ENCODE results near the gene PTGIR.

PTGIR gene

DNA sequence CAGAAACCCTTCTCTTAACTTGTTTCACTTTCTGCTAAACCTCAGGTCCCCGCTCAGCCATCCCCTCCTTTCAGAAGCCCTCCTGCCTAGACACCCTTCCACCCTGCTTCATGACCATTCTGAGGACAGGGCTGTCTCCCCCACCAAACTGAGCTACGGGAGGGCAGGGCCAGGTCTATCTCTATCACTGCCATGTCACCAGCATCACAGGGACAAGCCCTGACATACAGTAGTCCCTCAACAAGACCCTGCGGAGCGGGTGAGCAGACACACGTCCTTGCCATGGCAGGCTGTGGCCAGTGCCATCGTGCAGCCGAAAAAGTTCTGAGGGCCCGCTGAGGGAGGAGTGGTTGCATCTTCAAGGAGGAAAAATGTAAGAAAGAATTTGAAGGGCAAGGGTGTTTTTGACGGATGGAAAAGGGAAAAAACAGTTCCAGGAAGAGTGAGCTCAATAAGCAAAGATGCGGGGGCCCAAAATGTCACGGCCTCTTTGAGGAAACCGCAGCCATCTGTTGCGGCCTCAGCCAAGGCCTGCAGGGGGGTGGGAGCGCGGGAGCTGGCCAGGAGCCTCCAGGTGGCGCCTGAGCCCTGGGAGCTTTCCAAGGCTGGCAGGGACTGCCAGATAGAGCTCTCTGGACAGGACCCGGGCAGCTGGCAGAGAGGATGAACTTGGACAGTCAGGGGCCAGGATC lies 8.1 kb downstream of the PTGIR start:
- DNase-seq (ENCODE audit: low read depth in 2 of 2, low spot score in 1 of 2) = no peak

DNA sequence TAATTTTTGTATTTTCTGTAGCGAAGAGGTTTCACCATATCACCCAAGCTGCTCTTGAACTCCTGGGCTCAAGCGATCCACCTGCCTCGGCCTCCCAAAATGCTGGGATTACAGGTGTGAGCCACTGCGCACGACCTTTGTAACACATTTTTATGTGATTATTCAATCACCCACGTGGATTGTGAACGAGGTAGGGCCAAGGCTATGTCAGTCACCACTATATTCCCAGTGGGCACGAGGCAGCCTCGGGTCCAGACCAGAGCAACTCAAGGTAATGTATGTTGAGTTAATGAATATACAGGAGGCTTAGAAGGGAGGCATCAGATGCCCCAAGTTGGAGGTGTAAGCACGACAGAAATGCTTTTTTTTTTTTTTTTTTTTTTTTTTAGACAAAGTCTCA lies 8.9 kb downstream of the PTGIR start:
- DNase-seq (ENCODE audit: low read depth in 2 of 2, low spot score in 1 of 2) = no peak

- peak; percentile 59 to 65 for DNase-seq (ENCODE audit: low read depth in 2 of 2, low spot score in 1 of 2)
These were observed 10.7 kb downstream of the PTGIR start for GRCh38 chr19:46614114-46614722.

- DNase-seq (ENCODE audit: low read depth in 2 of 2, low spot score in 1 of 2) = no peak
These were observed 11.4 kb downstream of the PTGIR start for GRCh38 chr19:46613525-46613924.

GRCh38 chr19:46611776-46612175 lies 13.1 kb downstream of the PTGIR start:
- DNase-seq (ENCODE audit: low read depth in 2 of 2, low spot score in 1 of 2) = no peak

DNA sequence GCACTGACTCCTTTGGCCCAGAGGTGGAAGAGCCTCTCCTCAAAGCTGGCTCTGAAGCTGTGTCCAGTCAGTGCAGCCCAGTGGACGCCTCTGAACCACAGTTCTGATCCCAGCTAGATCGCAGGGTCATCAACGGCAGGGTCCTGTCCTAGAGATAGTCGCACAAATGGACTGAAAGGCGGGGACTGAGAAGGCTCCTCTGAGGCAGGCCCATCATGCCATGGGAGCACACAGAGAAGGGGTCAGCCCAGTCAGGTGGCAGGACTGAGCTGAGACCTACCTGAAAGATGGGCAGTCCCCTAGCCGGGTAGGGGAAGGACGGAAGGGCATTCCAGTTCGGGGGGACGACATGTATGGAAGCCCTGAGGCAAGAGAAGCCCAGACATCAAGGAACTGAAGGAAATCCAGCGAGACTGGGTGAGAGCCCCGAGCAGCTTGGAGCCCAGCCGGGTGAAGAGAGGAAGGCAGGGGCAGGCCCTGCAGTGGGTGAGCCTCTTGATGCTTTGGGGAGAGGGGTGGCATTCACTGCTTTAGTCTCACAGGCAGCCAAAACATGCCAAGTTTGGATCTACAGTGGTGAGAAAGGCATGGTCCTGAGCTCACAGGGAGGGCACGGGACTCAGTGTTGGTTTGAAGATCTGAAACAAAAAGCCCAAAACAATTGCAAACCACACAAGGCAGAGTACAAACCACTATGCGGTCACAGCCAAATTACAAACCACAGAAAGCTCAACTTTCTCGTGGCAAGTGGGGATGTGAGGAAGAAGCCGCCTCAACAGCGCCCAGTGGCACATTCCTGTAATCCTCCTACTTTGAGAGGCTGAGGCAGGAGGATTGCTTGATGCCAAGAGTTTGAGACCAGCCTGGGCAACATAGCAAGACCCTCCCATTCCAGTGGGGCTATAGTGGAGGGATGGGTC lies 13.8 kb downstream of the PTGIR start:
- DNase-seq (ENCODE audit: low read depth in 2 of 2, low spot score in 1 of 2) = no peak

DNA sequence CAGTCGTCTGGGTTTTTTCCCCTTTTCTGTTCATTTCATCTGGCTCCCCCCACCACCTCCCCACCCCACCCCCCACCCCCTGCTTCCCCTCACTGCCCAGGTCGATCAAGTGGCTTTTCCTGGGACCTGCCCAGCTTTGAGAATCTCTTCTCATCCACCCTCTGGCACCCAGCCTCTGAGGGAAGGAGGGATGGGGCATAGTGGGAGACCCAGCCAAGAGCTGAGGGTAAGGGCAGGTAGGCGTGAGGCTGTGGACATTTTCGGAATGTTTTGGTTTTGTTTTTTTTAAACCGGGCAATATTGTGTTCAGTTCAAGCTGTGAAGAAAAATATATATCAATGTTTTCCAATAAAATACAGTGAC lies 14.5 kb downstream of the PTGIR start:
- DNase-seq (ENCODE audit: low read depth in 2 of 2, low spot score in 1 of 2) = no peak

DNA sequence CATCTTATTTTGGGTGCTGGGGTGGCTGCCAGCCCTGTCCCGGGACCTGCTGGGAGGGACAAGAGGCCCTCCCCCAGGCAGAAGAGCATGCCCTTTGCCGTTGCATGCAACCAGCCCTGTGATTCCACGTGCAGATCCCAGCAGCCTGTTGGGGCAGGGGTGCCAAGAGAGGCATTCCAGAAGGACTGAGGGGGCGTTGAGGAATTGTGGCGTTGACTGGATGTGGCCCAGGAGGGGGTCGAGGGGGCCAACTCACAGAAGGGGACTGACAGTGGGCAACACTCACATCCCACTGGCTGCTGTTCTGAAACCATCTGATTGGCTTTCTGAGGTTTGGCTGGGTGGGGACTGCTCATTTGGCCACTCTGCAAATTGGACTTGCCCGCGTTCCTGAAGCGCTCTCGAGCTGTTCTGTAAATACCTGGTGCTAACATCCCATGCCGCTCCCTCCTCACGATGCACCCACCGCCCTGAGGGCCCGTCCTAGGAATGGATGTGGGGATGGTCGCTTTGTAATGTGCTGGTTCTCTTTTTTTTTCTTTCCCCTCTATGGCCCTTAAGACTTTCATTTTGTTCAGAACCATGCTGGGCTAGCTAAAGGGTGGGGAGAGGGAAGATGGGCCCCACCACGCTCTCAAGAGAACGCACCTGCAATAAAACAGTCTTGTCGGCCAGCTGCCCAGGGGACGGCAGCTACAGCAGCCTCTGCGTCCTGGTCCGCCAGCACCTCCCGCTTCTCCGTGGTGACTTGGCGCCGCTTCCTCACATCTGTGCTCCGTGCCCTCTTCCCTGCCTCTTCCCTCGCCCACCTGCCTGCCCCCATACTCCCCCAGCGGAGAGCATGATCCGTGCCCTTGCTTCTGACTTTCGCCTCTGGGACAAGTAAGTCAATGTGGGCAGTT lies 15.1 kb downstream of the PTGIR start:
- no peak for DNase-seq (ENCODE audit: low read depth in 2 of 2, low spot score in 1 of 2)

DNA sequence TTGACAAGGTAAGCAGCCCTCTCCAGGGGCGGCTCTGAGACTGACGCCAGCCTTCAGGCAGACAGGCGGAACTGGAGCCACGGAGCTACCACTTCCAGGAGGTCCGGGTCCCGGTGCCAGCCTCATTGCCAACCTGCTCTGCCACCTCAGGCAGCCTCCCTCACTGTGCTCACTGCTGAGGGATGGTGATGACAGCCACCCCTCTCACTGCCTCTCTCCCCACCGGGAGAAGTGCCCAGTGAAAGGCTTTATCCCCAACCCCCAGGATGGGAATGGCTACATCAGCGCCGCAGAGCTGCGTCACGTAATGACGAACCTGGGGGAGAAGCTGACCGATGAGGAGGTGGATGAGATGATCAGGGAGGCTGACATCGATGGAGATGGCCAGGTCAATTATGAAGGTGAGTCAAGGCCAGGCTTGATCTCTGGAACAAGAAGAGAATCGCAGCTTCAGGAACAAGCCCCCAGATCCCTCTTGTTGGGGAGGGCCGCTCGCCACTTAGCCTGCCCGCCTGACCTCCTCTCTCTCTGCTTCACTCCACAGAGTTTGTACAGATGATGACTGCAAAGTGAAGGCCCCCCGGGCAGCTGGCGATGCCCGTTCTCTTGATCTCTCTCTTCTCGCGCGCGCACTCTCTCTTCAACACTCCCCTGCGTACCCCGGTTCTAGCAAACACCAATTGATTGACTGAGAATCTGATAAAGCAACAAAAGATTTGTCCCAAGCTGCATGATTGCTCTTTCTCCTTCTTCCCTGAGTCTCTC lies 16.1 kb downstream of the PTGIR start:
- DNase-seq (ENCODE audit: low read depth in 2 of 2, low spot score in 1 of 2) = no peak

GRCh38 chr19:46608178-46608577 lies 16.7 kb downstream of the PTGIR start:
- no peak for DNase-seq (ENCODE audit: low read depth in 2 of 2, low spot score in 1 of 2)

DNA sequence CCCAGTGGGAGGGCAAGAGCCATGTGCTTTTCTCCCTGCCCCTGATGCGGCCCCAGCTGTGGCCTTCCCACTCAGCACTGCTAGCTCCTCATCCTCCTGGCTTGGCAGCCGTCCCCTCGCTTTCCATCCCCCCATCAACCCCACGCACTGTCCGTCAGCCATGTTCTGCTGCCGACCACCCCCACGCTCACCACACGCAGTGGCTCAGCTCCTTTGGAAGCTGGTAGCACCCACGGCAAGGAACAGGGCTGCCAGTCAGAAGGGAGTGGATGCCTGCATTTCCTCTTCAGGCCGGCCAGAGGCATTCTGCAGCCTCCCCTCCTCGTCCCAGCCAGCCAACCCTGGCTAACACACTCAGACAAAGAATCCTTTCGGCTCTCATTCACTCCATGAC lies 17.4 kb downstream of the PTGIR start:
- DNase-seq (ENCODE audit: low read depth in 2 of 2, low spot score in 1 of 2) = no peak

GRCh38 chr19:46606681-46607447 lies 18.0 kb downstream of the PTGIR start:
- DNase-seq (ENCODE audit: low read depth in 2 of 2, low spot score in 1 of 2) = no peak

- DNase-seq (ENCODE audit: low read depth in 2 of 2, low spot score in 1 of 2) = no peak
These were observed 18.9 kb downstream of the PTGIR start for GRCh38 chr19:46606019-46606418.

- no peak for DNase-seq (ENCODE audit: low read depth in 2 of 2, low spot score in 1 of 2)
These were observed 19.5 kb downstream of the PTGIR start for GRCh38 chr19:46605356-46605821.

DNA sequence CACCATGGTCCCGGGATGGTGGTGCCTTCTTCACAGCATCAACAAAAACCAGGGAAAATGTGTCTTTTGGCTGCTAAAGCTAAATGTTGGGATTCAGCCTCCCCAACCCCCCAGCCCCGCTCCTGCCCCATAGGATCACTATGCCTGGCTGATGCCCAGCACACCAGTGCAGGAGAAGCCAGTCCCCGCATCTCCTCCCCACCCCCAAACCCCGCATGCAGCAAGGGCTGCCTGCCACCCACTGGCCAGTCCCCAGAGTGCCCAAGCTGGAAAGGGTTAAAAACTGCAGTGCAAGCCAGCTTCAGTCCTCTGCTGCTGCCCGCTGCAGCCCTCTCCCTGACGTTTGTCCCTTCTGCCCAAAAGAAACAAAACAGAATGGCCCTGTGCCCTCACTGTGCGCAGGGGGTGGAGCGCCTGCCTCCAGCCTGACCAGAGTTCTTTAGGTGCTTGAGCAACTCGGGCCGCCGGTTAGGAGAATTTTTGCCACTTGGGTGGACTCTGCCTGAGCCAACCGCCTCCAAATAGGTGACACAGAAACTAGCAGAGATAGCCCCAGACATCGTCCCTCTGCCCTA lies 20.0 kb downstream of the PTGIR start:
- DNase-seq (ENCODE audit: low read depth in 2 of 2, low spot score in 1 of 2) = no peak

GRCh38 chr19:46603752-46604231 lies 21.1 kb downstream of the PTGIR start:
- no peak for DNase-seq (ENCODE audit: low read depth in 2 of 2, low spot score in 1 of 2)

DNA sequence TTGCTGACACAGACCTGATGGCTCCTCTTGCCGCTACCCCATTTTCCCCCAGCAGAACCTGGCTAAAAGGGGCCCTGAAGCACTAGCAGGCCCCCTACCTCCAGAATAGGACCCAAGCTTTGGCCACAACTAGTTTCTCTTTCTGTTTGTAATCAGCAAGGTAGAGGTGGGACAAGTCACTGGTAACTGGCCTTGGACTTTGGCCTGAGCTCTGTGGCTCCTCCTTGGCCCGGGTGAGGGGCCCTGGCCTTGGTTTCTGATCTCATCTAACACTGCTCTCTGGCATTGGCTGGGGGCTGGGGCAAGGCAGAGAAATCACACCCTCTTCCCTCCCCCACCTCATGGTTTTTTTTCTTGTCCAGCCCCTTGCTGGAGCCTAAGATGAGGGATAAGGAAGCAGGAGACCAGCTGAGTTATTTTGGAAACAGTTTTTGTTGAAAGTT lies 21.7 kb downstream of the PTGIR start:
- no peak for DNase-seq (ENCODE audit: low read depth in 2 of 2, low spot score in 1 of 2)

GRCh38 chr19:46602392-46603194 lies 22.3 kb downstream of the PTGIR start:
- DNase-seq (ENCODE audit: low read depth in 2 of 2, low spot score in 1 of 2) = no peak

All from stimulated activated CD8-positive, alpha-beta memory T cell treated with anti-CD3 and anti-CD28 coated beads, Interleukin-4, amount 100 ng/mL, for 1 hour (primary cell).